ENCODE data around the gene PAX7.

DNA sequence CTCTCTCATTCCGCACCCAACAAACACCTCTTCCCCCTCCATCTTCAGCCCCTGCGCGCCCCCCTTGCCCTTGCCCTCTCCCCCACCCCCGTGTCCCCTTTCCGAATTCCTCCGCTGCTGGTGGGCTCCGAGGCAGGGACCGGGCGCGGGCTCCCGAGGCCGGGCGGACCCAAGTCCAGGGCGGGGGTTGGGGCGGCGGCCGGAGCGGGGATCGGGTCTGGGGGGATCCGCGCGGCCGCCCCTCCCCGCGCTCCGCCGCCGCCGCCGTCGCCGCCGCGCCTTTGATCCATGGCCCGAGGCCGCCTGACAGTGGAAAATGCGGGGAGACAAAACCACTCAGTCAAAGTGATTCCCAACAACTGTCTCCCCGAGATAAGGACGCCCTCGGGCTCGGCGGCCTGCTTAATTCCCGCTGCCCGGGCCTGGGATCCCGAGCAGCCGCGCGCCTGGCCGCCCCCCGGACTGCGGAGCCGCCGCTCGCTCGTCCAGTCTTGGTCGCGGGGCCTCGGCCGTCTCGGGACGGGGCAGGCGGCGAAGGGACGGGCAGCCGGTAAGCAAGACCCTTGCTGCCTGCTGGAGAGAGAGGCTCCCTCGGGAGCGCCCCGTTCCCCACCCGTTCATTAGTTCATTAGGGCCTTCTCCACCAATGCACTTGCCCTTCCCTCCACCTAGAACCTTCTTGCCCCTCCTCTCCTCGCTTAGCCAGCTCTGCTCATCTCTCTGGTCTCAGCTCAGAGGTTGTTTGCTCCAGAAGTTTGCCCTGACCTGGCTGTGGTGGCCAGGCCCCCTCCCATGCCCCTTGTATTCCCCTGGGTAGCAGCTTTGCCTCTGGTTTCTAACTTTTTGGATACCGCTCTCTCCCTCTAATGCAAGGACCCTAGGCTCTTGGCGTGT is 86.4 kb downstream of the PAX7 start:
- TF ChIP-seq CTCF (IDR thresholded peaks at IDR 0.05; ENCODE audit: insufficient read depth, low read length, poor library complexity, severe bottlenecking) (no peak), EZH2phosphoT487 (conservative IDR thresholded peaks at IDR 0.05; ENCODE audit: low read length) (no peak)
